T-helper 1 cell treated with Interleukin-12 subunit alpha and Interleukin-12 subunit beta and Interleukin-4 antibody, amounts not matched to agents 30 ng/mL and 1 ng/mL, for 36 hours (primary cell): ENCODE measurements around the gene CHKB. TPM values are rescaled to one million over a fixed set of nuclear protein-coding genes. Genes with fewer than 3 reads are reported as not detected.
"Not testable (repeated sequence)": the region's sequence is repeated elsewhere in the genome, so short reads cannot be mapped to it uniquely, and the experiment has no call there.

Source experiments
- intact Hi-C: fragments of 100-400 bp; cut with micrococcal nuclease; formaldehyde crosslinking; loops from one replicate; pipeline ENCODE4 v1.15.1; 2024
- total RNA-seq: library from RNA; stranded (reverse); gene quantifications from 2 replicates; pipeline ENCODE4 v1.2.3, GENCODE V29; 2022

The CHKB gene
- total RNA-seq, 1 donor from 2014 or later = 132 TPM

DNA sequence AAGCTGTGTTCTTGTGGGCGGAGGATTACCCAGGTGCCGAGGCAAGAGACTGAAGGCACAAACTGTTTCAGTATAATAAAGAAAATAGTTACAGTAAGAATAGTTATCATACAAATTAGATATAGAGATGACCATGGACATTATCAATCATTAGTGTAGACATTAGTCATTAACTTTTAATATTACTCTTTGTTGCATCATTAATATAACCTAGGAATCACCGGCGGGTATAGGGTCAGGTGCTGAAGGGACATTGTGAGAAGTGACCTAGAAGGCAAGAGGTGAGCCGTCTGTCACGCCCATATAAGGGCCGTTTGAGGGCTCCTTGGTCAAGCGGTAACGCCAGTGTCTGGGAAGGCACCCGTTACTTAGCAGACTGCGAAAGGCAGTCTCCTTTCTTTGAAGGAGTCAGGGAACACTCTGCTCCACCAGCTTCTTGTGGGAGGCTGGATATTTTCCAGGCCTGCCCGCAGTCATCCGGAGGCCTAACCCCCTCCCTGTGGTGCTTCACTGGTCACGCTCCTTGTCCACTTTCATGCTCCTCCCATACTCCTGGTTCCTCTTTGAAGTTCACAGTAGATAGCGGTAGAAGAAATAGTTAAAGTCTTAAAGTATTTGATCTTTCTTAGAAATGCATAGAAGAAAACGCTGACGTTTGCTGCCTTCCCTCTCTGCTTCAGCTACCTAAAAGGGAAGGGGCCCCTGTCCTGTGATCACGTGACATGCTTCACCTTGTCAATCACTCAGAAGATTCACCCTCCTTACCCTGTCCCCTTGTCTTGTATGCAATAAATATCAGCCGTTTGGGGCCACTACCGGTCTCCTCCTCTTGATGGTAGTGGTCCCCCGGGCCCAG, 48.6 kb downstream of the CHKB start:
- intact Hi-C loops = not testable (repeated sequence)

DNA sequence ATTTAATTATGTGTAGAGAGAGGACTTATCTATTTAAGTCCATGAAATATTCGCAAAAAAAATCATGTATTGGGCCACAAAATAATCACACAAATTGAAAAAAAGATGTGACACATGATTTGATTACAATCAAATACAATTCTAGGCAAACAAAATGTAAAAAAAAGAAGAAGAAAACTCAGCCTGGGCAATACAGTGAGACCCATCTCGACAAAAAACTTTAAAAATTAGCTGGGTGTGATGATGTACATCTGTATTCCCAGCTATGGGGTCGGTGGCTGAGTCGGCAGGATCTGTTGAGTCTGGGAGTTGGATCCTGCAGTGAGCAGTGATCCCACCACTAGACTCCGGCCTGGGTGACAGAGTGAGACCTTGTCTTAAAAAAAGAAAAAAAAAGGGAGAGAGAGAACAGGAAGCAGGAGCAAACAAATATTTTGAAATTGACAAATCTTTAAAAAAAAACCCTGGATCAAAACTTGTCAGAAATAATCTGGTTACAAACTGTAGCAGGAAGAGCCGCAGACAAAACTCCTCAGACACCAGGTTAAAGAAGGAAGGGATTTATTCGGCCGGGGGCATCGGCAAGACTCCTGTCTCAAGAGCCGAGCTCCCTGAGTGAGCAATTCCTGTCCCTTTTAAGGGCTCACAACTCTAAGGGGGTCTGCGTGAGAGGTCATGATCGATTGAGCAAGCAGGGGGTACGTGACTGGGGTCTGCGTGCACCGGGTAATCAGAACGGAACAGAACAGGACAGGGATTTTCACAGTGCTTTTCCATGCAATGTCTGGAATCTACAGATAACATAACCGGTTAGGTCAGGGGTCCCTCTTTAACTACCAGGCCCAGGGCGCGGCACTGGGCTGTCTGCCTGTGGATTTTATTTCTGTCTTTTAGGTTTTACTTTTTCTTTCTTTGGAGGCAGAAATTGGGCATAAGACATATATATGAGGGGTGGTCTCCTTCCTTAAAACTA, 49.5 kb downstream of the CHKB start:
- intact Hi-C loops = no loop called here

DNA sequence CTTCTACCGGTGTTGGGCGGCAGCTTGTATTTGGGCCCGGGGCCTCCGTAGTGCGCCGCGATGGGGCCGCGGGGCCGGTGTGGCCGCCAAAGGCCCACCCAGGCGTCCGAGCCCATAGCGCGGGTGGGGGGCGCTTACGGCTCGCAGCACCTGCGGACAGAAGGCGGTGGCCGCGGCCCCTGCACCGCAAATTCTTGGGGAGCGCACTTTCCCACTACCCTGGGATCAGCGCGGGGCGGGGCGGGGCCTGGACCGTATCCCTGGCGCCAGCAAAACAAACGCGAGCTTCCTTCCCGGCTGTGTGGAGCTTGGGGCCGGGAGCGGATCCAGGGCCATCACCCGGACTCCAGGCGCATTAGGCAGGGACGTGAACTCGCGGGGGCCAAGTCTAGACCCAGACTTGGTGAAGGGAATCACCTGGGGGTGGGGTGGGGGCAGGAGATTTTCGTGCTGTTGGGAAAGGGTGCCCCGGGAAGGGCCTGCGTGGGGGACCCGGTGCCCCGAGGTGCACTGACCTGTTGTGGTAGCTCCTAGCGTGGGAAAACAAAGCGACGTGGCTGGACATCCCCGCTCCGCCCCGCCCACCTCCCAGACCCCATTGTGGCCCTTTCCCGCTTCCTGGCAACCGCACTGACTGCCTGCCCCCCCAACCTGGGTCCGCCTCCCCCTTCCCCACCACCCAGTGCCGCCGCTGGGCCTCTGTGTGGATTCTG, 50.5 kb downstream of the CHKB start:
- intact Hi-C loops = loop anchor here (1.0 to 2.0 kb wide), 3 partner anchors 7 to 89 kb away; partner anchors contain the start of gene CHKB

DNA sequence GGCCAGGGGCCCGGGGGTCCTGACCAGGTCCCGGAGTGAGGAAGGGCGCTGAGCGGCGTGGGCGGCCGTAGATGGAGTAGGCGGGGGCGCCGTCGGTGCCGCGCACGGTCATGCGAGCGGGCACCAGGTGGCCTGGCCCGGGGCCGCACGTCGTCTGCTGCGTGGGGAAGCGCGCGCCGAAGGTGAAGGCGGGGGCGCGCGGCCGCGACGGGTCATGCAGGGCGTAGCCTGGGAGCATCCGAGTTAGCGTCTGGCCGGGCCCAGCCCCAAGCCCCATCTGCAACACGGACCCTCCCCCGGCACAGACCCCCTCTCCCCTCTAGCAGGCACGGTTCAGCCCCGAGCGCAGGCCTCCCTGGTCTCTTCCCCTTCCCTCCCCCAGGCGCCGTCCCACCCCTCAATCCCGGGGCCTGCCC, 51.1 kb downstream of the CHKB start:
- intact Hi-C loops = loop anchor here (1.0 to 2.0 kb wide), 3 partner anchors 8 to 89 kb away; partner anchors contain the start of gene CHKB

DNA sequence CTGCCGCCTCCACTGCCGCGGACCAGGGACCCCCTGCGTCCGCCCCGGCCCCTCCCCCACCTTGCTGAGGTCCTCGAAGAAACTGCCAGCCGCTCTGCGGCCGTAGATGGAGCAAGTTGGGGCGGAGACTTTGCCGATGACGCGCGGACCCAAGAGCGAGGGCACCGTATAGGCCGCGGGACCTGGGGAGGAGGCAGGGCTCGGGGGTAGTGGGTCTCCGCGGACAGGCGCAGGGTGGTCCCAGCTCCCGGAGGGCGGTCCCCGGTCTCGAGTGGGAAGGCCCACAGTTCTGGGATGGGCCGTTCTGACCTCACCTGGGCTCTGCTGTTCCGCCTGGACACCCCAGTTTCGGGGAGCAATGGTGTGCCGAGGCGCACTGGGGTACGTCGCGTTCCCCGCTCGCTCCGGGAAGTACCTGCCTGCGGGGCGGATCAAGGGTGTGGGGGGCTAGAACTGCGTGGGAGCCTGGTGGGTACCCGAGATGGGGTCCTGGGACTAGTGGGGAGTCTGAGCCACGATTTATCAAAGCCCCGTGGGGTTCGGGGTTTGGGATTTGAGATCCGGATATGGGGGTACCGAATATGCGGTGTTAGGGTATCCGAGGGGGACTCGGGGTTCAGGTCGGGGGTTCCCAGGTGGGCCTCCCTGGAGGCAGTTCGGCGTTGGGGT, 51.6 kb downstream of the CHKB start:
- intact Hi-C loops = loop anchor here (1.0 to 2.0 kb wide), 5 partner anchors 8 to 90 kb away; partner anchors contain the start of genes CHKB and SYCE3

DNA sequence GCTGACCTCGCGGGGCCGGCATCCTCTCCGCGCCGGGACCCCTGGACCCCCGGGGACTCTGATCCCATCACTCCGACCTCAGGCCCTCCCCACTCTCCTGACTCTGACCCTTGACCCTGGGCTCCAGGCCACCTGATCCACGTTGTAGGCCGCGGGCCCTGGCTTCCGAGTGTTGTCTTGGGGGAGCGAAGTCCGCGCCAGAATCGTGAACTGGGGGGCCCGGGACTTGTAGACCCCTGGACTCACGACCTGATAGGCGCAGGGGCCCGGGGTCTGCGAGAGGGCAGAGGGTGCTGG, 52.1 kb downstream of the CHKB start:
- intact Hi-C loops = loop anchor here (1.0 to 2.0 kb wide), 3 partner anchors 14 to 90 kb away; partner anchors contain the start of gene SYCE3

DNA sequence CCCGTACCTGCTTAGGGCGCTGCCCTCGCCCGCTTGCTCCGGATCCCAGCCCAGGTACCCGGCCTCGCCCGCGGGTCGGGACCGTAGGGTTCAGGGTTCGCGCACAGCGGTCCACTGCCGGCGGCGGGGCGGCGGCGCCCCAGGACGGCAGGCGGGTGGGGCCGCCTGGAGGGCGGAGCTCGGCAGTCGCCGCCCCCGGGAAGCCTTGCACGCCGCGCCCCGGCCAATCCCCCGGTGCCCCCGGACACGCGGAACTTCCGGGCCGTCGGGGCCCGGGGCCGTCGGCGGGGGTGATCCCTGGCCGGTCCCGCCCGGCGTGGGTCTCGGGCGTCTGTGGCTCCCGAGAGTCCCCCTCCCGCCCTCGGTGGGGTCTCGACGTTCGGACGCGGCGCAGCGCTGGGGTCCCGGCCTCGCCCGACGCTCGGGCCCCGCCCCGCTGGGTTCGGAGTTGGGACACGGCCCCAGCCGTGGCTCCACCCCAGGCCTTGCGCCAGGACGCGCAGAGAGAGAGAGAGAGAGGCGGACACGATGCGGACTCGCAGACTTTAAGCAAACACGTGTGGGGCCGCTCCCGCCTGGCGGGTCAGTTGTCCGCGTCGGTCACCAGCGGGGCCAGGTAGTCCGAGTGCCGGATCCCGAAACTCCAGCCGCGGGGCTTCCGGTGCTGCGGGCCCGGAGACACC, 52.6 kb downstream of the CHKB start, which contains the start of gene TYMP:
TSS of gene TYMP (minus strand) at position 116 of the 683 bp plus-strand sequence. CDS start 303 bp downstream, outside the sequence.
- intact Hi-C loops = loop anchor here (1.0 to 5.0 kb wide), 6 partner anchors 14 to 568 kb away; partner anchors contain the start of genes PIM3 and SYCE3

DNA sequence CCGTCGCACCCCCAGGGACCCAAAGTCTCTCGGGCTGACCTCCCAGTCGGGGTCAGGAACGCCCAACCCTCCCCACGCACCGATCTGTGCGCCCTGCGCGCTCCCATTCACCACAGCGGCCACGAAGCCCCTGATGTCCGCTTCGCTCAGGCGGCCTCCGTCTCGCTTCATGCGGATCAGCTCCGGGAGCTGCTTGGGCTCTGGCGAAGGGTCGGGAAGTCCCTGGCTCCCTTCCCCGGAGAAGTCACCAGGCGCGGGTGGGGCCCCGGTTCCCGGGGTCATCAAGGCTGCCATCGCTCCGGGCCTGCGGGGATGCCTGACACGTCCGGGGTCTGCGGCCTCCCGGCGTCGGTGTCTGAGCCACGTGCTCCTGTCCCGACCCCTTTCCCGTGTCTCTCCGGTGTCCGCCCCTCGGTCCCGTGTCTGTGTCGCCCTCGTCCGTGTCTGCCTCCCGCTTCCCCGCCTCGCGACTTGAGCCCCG, 53.2 kb downstream of the CHKB start:
- intact Hi-C loops = loop anchor here (5.0 kb wide), 3 partner anchors 57 to 567 kb away; partner anchors contain the start of gene PIM3

Other genes starting within 250 kb of the CHKB start
- 60.8 and 64.6 TPM in 2 replicates for gene PPP6R2, start 239.5 kb downstream of the CHKB start, total RNA-seq
- 175 and 181 TPM in 2 replicates for gene SBF1, start 107.8 kb downstream of the CHKB start, total RNA-seq
- 4.5 and 6.2 TPM in 2 replicates for gene ADM2, start 101.3 kb downstream of the CHKB start, total RNA-seq
- 0.32 TPM in 1 of 2 replicates, not detected in the other for gene MIOX, start 96.0 kb downstream of the CHKB start, total RNA-seq
- 124 and 136 TPM in 2 replicates for gene LMF2, start 75.1 kb downstream of the CHKB start, total RNA-seq
- 97.5 and 104 TPM in 2 replicates for gene NCAPH2, start 74.6 kb downstream of the CHKB start, total RNA-seq
- gene SCO2, start 57.3 kb downstream of the CHKB start, total RNA-seq = 9.5 and 11.0 TPM in 2 replicates
- gene TYMP, start 52.8 kb downstream of the CHKB start, total RNA-seq = 165 and 173 TPM in 2 replicates
- 12.6 and 13.8 TPM in 2 replicates for gene KLHDC7B, start 37.0 kb downstream of the CHKB start, total RNA-seq
- gene SYCE3, start 19.9 kb downstream of the CHKB start, total RNA-seq = not detected in 2 replicates
- gene CPT1B, start 4.4 kb downstream of the CHKB start, total RNA-seq = 104 and 114 TPM in 2 replicates
- gene MAPK8IP2, start 17.9 kb upstream of the CHKB start, total RNA-seq = 0.17 and 0.32 TPM in 2 replicates
- 60.6 and 67.0 TPM in 2 replicates for gene ARSA, start 45.3 kb upstream of the CHKB start, total RNA-seq
- gene SHANK3, start 90.0 kb upstream of the CHKB start, total RNA-seq = not detected in 2 replicates
- not detected in 2 replicates for gene ACR, start 155.4 kb upstream of the CHKB start, total RNA-seq
- 39.8 and 43.7 TPM in 2 replicates for gene RABL2B, start 200.8 kb upstream of the CHKB start, total RNA-seq